ENCODE measurements around the gene GPR37.
A peak's percentile ranks its signal among the peaks of the same experiment; 100 is the strongest.

The GPR37 gene

GRCh38 chr7:124724507-124725192 lies 40.9 kb downstream of the GPR37 start:
- no peak for DNase-seq (ENCODE audit: low spot score)

DNA sequence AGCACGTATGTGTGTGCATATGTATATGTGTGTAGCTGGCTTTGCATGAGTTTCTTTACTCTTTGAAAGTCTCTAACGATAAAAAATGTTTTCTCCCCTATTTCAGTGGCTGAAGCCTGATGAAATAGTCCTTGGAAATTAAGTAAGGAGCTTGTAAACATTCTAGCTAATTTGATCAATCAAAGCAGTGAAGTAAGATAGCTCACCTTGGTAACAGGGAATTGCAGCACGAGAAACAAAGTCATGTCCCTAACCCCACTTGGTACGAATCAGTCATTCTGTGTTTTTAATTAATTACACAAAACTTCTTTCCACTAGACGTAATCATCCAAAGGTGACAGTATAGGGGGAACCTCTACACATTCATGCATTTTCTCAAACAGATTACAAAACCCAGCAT lies 41.5 kb downstream of the GPR37 start:
- no peak for DNase-seq (ENCODE audit: low spot score)

GRCh38 chr7:124723012-124723411 lies 42.6 kb downstream of the GPR37 start:
- peak; percentile 40 for DNase-seq (ENCODE audit: low spot score)

GRCh38 chr7:124722292-124722691 lies 43.3 kb downstream of the GPR37 start:
- no peak for DNase-seq (ENCODE audit: low spot score)

- no peak for DNase-seq (ENCODE audit: low spot score)
Observed at GRCh38 chr7:124720195-124720594, 45.4 kb downstream of the GPR37 start.

GRCh38 chr7:124718032-124718766 lies 47.4 kb downstream of the GPR37 start:
- no peak for DNase-seq (ENCODE audit: low spot score)

- no peak for DNase-seq (ENCODE audit: low spot score)
Observed at GRCh38 chr7:124716894-124717293, 48.7 kb downstream of the GPR37 start.

GRCh38 chr7:124713086-124713485 lies 52.5 kb downstream of the GPR37 start:
- no peak for DNase-seq (ENCODE audit: low spot score)

DNA sequence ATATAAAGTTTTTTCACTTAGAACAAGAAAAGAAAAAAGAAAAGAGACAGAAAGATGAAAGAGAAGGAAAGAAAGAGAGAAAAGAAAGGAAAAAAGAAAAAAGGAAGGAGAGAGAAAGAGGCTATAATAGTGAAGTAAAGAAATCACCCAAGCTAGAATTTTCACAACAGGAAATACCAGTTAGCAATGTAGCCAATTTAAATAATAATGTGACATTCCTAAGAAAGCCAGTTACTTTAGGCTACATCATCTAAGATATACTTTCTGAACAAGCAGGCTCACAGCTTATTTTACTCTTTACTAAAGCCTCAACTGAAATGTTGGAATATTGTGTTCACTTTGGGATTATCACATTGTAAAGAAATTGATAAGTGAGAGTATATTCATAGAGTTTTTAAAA lies 53.6 kb downstream of the GPR37 start:
- no peak for DNase-seq (ENCODE audit: low spot score)

- no peak for DNase-seq (ENCODE audit: low spot score)
Observed at GRCh38 chr7:124702385-124702784, 63.2 kb downstream of the GPR37 start.

- no peak for DNase-seq (ENCODE audit: low spot score)
Observed at GRCh38 chr7:124701955-124702354, 63.6 kb downstream of the GPR37 start.

- DNase-seq (ENCODE audit: low spot score) = no peak
Observed at GRCh38 chr7:124700655-124701054, 64.9 kb downstream of the GPR37 start.

DNA sequence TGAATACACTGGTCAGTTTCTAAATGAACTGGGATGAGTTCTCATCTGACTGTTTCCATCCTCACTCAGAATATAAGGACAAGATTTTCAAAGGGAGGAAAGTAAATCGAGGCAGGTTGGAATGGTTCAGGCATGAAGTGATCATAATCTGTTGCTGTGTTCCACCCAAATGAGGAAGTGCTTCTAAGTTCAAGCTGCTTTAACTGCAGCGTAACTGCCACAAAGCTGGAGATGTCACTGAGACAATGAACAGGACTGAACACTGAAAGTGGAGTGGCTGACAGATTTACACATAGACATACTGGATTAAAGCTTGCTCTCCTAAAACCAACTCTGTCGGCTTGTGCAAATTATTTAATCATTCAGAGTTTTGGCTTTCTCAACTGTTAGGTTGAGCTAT lies 66.6 kb downstream of the GPR37 start:
- no peak for DNase-seq (ENCODE audit: low spot score)

DNA sequence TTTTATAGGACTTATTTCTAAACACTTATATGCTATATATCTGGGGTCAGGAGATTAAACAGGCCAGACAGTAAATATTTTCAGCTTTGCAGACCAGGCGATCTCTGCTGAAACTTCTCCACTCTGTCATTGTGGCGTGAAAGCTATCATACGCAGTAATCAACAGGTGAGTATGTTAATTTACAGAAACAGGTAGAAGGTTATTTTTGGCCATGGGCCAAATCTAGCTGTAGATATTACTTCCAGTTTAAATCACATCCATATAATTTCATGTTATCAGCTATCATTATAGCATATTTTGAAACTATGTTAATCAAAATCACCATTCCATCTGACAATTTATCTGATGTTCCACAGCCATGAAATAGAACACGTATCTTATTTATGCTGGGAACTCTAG lies 67.8 kb downstream of the GPR37 start:
- no peak for DNase-seq (ENCODE audit: low spot score)
